ENCODE data around the gene EPB41L3. TPM values are rescaled to one million over a fixed set of nuclear protein-coding genes. Genes with fewer than 3 reads are reported as not detected.

The EPB41L3 gene
- polyA plus RNA-seq, 3 donors: 25.2 to 56.6 (median 51.3) TPM

DNA sequence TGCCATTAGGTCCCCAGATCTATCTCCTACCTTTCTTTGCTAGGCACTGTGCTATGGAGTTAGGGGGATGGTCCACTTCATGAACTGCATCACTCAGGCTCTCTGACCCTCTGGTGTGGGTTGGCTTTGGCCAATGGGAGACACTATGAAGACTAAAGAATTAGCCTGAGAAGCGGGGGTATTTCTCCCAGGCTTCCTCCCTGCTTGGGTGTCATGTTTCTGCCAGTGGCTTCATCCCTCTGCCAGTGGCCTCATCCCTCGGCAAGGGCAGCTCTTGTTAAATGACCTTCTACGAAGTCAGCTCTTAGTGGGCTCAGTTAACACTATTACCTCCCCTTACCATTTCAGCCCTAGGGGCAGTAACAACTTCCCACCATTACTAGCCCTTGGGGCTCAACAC, 41.9 kb upstream of the EPB41L3 start:
- no peaks in the 10 kb centered on the region for H4K20me1 ChIP-seq (ENCODE audit: insufficient read depth, low read length)
- 89% methylated on average over 3 of the region's 3 CpGs for WGBS (ENCODE audit: insufficient coverage)
- intact Hi-C loops (cut with micrococcal nuclease): no loop called here
- H3K9me3 ChIP-seq (replicated peaks in 1 of 2; ENCODE audit: control insufficient read depth in 1 of 2, insufficient read depth in 1 of 2, low read length in 2 of 2): no peaks in the 10 kb centered on the region
- H3K4me2 ChIP-seq (replicated peaks; ENCODE audit: extremely low read depth, low read length, poor library complexity, severe bottlenecking): no peak overlapping the region
- H3K4me3 Mint-ChIP-seq: no peak overlapping the region
- no peak for DNase-seq
- no peaks in the 10 kb centered on the region for H3K27me3 ChIP-seq (ENCODE audit: control insufficient read depth in 2 of 2, insufficient read depth in 2 of 2, low read length in 2 of 2)
- peaks cover 16% of the 10 kb centered on the region for H3K4me1 Mint-ChIP-seq
- no peak overlapping the region for H3K9ac ChIP-seq (ENCODE audit: insufficient read depth, low read length, poor library complexity, severe bottlenecking)
- H3K4me1 ChIP-seq (ENCODE audit: control insufficient read depth in 1 of 2, insufficient read depth in 2 of 2, low read length in 2 of 2): peaks cover 16 to 20% of the 10 kb centered on the region in 2 donors
- H3K79me2 ChIP-seq (ENCODE audit: insufficient read depth, low read length): no peaks in the 10 kb centered on the region
- TF ChIP-seq CTCF (IDR thresholded peaks at IDR 0.05): no peak
- H3K27ac Mint-ChIP-seq: peak overlapping the region in 2 of 7 donors; percentile 46 to 78
- H3K4me3 ChIP-seq (replicated peaks in 1 of 3; ENCODE audit: low read depth in 2 of 3, low read length in 3 of 3): no peak overlapping the region
- peaks cover 10 to 16% (median 14%) of the 10 kb centered on the region in 3 donors for H3K27me3 Mint-ChIP-seq (ENCODE audit: low read depth in 3 of 3)
- H3K27ac ChIP-seq (ENCODE audit: low read depth in 1 of 2, low read length in 2 of 2): no peak overlapping the region
- no peaks in the 10 kb centered on the region for H3K36me3 ChIP-seq (replicated peaks in 1 of 2; ENCODE audit: control insufficient read depth in 1 of 2, insufficient read depth in 2 of 2, low read length in 2 of 2)
- peaks cover 0 to 2% (median 0%) of the 10 kb centered on the region in 7 donors for H3K9me3 Mint-ChIP-seq
- no peaks in the 10 kb centered on the region for H3K36me3 Mint-ChIP-seq
- H2AFZ ChIP-seq (ENCODE audit: insufficient read depth, low read depth, low read length, poor library complexity, severe bottlenecking): no peak overlapping the region

GRCh38 chr18:5584746-5585417, 41.1 kb upstream of the EPB41L3 start:
- Histone ChIP-seq H2AFZ (ENCODE audit: insufficient read depth, low read depth, low read length, poor library complexity, severe bottlenecking) (no peak overlapping the region), H3K36me3 (replicated peaks in 1 of 2; ENCODE audit: control insufficient read depth in 1 of 2, insufficient read depth in 2 of 2, low read length in 2 of 2) (no peaks in the 10 kb centered on the region), H3K4me3 (replicated peaks in 1 of 3; ENCODE audit: low read depth in 2 of 3, low read length in 3 of 3) (no peak overlapping the region), H4K20me1 (ENCODE audit: insufficient read depth, low read length) (no peaks in the 10 kb centered on the region), H3K27me3 (ENCODE audit: control insufficient read depth in 2 of 2, insufficient read depth in 2 of 2, low read length in 2 of 2) (no peaks in the 10 kb centered on the region), H3K4me1 (ENCODE audit: control insufficient read depth in 1 of 2, insufficient read depth in 2 of 2, low read length in 2 of 2) (peaks cover 16 to 20% of the 10 kb centered on the region in 2 donors), H3K9me3 (replicated peaks in 1 of 2; ENCODE audit: control insufficient read depth in 1 of 2, insufficient read depth in 1 of 2, low read length in 2 of 2) (no peaks in the 10 kb centered on the region), H3K27ac (ENCODE audit: low read depth in 1 of 2, low read length in 2 of 2) (no peak overlapping the region), H3K9ac (ENCODE audit: insufficient read depth, low read length, poor library complexity, severe bottlenecking) (no peak overlapping the region), H3K4me2 (replicated peaks; ENCODE audit: extremely low read depth, low read length, poor library complexity, severe bottlenecking) (no peak overlapping the region), H3K79me2 (ENCODE audit: insufficient read depth, low read length) (no peaks in the 10 kb centered on the region)
- WGBS (ENCODE audit: insufficient coverage): 94% methylated on average over 4 of the region's 7 CpGs
- Mint-ChIP-seq H3K4me3 (no peak overlapping the region), H3K27me3 (ENCODE audit: low read depth in 3 of 3) (peaks cover 10 to 16% (median 14%) of the 10 kb centered on the region in 3 donors), H3K4me1 (peaks cover 16% of the 10 kb centered on the region), H3K36me3 (no peaks in the 10 kb centered on the region), H3K27ac (peak overlapping the region in 1 of 7 donors; percentile 58), H3K9me3 (peaks cover 0 to 2% (median 0%) of the 10 kb centered on the region in 7 donors)
- intact Hi-C loops (cut with micrococcal nuclease): no loop called here
- TF ChIP-seq CTCF (IDR thresholded peaks at IDR 0.05): no peak
- DNase-seq: peak; percentile 21 to 77 (median 58)
